GM12864 (cell line): ENCODE measurements around the gene PRLH.

Experiments used
- DNase-seq: peaks from one replicate; pipeline ENCODE4 v3.0.0-alpha.2; 2011; ENCODE audit warnings: low read depth
- H3K4me3 ChIP-seq: 2 replicates; pipeline ENCODE4 v1.5.1; 2011; ENCODE audit warnings: mild to moderate bottlenecking, low read depth, low read length, control low read depth
- CTCF ChIP-seq: IDR thresholded peaks from 2 replicates; pipeline ENCODE4 v1.5.1; 2011; ENCODE audit warnings: low read depth, mild to moderate bottlenecking, moderate library complexity, low read length, control low read depth, inconsistent platforms; ENCODE audit errors: missing control alignments

The PRLH gene

GRCh38 chr2:237596520-237597195 is 30.3 kb downstream of the PRLH start:
- no peak for TF ChIP-seq CTCF
- H3K4me3 ChIP-seq, result no peak overlapping the region
- DNase-seq, result no peak

- no peak for TF ChIP-seq CTCF
- no peak overlapping the region for H3K4me3 ChIP-seq
These were observed 31.1 kb downstream of the PRLH start for GRCh38 chr2:237597196-237598145.

GRCh38 chr2:237598468-237599208 is 32.3 kb downstream of the PRLH start:
- no peak overlapping the region for H3K4me3 ChIP-seq
- TF ChIP-seq CTCF, result no peak
- DNase-seq, result no peak

More at GRCh38 chr2:237597196-237598145, 31.1 kb downstream of the PRLH start:
- no peak for DNase-seq

GRCh38 chr2:237599465-237600110 is 33.2 kb downstream of the PRLH start:
- no peak for TF ChIP-seq CTCF
- H3K4me3 ChIP-seq, result no peak overlapping the region

GRCh38 chr2:237600205-237600846 is 34.0 kb downstream of the PRLH start:
- DNase-seq, result no peak
- TF ChIP-seq CTCF, result no peak
- no peak overlapping the region for H3K4me3 ChIP-seq

More at GRCh38 chr2:237599465-237600110, 33.2 kb downstream of the PRLH start:
- DNase-seq, result no peak
